Measurements from ENCODE around the gene GDF9.

The GDF9 gene

DNA sequence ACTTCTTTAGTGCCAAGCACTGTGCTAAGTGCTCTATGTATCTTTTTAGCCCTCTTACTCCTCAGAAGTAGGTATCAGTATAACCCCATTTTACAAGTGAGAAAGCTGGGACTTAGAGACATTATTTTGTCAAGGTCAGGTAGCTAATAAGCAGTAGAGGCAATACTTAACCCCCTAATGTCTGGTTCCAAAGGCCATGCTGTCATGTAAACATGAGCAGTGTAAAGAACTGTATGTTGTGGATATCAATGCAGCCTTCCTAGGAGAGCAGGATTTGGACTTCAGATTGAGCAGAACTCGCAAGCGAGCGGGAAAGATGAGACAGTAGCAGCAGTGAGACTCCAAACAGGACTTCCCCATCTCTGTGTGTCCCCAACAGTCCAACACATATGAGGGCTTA, 32.2 kb downstream of the GDF9 start:
- H3K27me3 Mint-ChIP-seq (ENCODE audit: low read depth) = peaks cover 49% of the 10 kb centered on the region

GRCh38 chr5:132832612-132833011, 33.7 kb downstream of the GDF9 start:
- Mint-ChIP-seq H3K27ac (no peak overlapping the region), H3K36me3 (ENCODE audit: low read depth) (no peaks in the 10 kb centered on the region), H3K9me3 (no peaks in the 10 kb centered on the region), H3K27me3 (ENCODE audit: low read depth) (peaks cover 56% of the 10 kb centered on the region), H3K4me3 (peak overlapping the region; percentile 40 to 76 (median 74)), H3K4me1 (no peaks in the 10 kb centered on the region)
- TF ChIP-seq, protein P1, sequence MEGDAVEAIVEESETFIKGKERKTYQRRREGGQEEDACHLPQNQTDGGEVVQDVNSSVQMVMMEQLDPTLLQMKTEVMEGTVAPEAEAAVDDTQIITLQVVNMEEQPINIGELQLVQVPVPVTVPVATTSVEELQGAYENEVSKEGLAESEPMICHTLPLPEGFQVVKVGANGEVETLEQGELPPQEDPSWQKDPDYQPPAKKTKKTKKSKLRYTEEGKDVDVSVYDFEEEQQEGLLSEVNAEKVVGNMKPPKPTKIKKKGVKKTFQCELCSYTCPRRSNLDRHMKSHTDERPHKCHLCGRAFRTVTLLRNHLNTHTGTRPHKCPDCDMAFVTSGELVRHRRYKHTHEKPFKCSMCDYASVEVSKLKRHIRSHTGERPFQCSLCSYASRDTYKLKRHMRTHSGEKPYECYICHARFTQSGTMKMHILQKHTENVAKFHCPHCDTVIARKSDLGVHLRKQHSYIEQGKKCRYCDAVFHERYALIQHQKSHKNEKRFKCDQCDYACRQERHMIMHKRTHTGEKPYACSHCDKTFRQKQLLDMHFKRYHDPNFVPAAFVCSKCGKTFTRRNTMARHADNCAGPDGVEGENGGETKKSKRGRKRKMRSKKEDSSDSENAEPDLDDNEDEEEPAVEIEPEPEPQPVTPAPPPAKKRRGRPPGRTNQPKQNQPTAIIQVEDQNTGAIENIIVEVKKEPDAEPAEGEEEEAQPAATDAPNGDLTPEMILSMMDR (IDR thresholded peaks at IDR 0.05; ENCODE audit: unreplicated experiment in 3 of 3) = no peak

More for the DNA sequence above, 32.2 kb downstream of the GDF9 start:
- Mint-ChIP-seq H3K4me3 (no peak overlapping the region), H3K36me3 (ENCODE audit: low read depth) (no peaks in the 10 kb centered on the region), H3K4me1 (no peaks in the 10 kb centered on the region), H3K9me3 (no peaks in the 10 kb centered on the region), H3K27ac (no peak overlapping the region)
- TF ChIP-seq, protein P1 (IDR thresholded peaks at IDR 0.05; ENCODE audit: unreplicated experiment in 3 of 3) = no peak

DNA sequence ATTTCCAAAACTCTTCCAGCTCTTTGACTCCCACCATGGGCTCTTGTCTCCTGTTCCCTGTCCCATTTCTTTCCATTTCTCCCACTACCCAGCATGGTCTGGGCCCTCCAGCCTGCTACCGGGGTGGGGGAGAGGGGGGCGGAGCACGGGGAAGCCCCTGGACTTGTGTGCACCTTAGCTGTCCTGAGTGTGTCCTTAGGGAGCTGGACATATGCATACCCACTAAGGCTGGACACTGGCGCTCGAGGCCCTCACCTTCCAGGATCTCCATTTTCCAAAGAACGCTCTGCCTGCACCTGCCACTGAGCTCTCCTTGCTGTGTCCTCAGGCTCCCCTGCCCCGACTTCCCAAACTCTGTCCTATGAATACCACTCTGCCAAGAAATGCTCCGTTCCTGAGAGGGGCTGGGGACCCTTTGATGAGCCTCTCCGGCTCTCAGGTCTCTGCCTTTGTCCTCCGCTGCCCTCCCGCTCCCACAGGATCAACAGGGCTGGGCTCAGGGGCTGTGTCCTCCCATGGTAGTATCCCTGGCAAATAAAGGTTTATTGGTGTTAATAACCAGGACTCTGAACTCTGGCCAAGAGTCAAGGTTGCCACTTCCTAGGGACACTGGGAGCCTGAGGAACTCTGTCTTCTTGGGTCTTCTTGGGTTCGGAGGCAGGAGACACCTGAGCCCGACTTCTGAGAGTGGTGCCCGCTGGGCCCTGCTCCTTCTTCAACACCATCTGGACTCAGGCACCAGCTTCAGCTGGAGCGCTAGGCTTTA, 35.0 kb downstream of the GDF9 start:
- H3K36me3 Mint-ChIP-seq (ENCODE audit: low read depth) = no peaks in the 10 kb centered on the region
- H3K4me3 Mint-ChIP-seq = peak overlapping the region; percentile 80 to 85 (median 82)
- no peaks in the 10 kb centered on the region for H3K9me3 Mint-ChIP-seq
- H3K27ac Mint-ChIP-seq = peak overlapping the region in 1 of 3 experiments; percentile 53
- H3K4me1 Mint-ChIP-seq = no peaks in the 10 kb centered on the region
- H3K27me3 Mint-ChIP-seq (ENCODE audit: low read depth) = peaks cover 68% of the 10 kb centered on the region
- TF ChIP-seq, protein P1 (IDR thresholded peaks at IDR 0.05; ENCODE audit: unreplicated experiment in 3 of 3) = no peak

GRCh38 chr5:132830436-132831094, 35.7 kb downstream of the GDF9 start, which contains the start of gene SHROOM1:
Gene SHROOM1 (minus strand): TSS chr5:132830647. CDS start chr5:132826140, 4,507 bp downstream.
- Mint-ChIP-seq H3K27me3 (ENCODE audit: low read depth) (peaks cover 70% of the 10 kb centered on the region), H3K4me3 (peak within 1 kb of the TSS; percentile 89 to 93 (median 91)), H3K4me1 (no peaks in the 10 kb centered on the region), H3K9me3 (no peaks in the 10 kb centered on the region), H3K27ac (peak within 1 kb of the TSS in 2 of 3 experiments; percentile 53 to 78), H3K36me3 (ENCODE audit: low read depth) (no peaks in the 10 kb centered on the region)
- TF ChIP-seq, protein P1 (IDR thresholded peaks at IDR 0.05; ENCODE audit: unreplicated experiment in 3 of 3) = no peak

DNA sequence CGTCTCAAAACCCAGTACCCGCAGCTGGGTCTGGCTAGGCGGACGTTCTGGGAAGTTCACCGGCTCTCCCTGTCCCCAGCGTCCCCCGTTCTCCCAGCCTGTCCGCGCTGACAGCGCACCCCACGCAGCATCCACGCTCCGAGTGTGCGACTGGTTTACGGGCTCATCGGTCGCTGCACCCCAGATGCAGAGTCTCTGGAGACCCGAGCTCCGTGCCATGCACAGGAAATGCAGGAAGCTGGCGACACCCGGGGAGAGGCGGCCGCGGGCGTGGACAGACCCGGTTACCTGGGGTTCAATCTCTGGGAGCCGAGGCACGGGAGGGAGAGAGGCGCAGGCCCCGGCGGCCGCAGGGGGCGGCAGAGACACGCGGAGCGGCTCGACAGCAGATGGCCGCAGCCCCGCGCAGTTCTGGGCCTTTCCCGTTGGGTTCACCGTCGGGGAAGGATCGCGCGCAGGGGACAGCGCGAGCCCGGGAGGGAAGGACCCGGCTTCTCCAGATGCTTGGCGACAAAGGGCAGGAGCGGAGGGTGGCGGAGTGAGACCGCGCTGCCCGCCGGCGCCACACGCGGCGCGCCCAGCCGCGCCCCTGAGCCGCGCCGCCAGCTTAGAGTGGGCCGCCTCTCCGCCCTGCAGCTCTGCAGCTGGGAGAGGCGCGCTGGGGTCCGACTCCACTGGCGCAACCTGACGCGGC, 36.4 kb downstream of the GDF9 start:
- Mint-ChIP-seq H3K27ac (peak overlapping the region in 1 of 3 experiments; percentile 78), H3K9me3 (no peaks in the 10 kb centered on the region), H3K27me3 (ENCODE audit: low read depth) (peaks cover 73% of the 10 kb centered on the region), H3K4me3 (peak overlapping the region; percentile 89 to 93 (median 91)), H3K4me1 (no peaks in the 10 kb centered on the region), H3K36me3 (ENCODE audit: low read depth) (no peaks in the 10 kb centered on the region)
- TF ChIP-seq, protein P1 (IDR thresholded peaks at IDR 0.05; ENCODE audit: unreplicated experiment in 3 of 3) = peak; percentile 84 to 91 (median 85)

All from nephron (organoid).